Tibial nerve (tissue), 3 donors: ENCODE measurements around the gene GET3.

Experiments used
- CTCF ChIP-seq, 5 experiments: fragments of 200-600 bp in 3 of 5; fragments of 450-650 bp in 2 of 5; sonication (generic) in 3 of 5; IDR thresholded peaks; one replicate each; pipeline ENCODE4 v1.5.1; 2016 to 2019; ENCODE audit warnings: antibody characterized with exemption in 5 of 5, mild to moderate bottlenecking in 3 of 5, moderate library complexity in 2 of 5
- POLR2A ChIP-seq, 2 donors: fragments of 450-650 bp; IDR thresholded peaks; one replicate each; pipeline ENCODE4 v1.6.1; 2017; ENCODE audit warnings: antibody characterized with exemption in 2 of 2, mild to moderate bottlenecking in 2 of 2, moderate library complexity in 2 of 2

- TF ChIP-seq CTCF (IDR thresholded peaks at IDR 0.05) (no peak), POLR2A (IDR thresholded peaks at IDR 0.05) (no peak)
Observed at GRCh38 chr19:12748489-12748888, 11.2 kb downstream of the GET3 start.
